NB4 (cell line): ENCODE results near the gene PLA2G6.

Source experiments
- DNase-seq: peaks from one replicate; pipeline ENCODE4 v3.0.0; 2010; ENCODE audit warnings: low read depth
- H3K4me3 ChIP-seq: one replicate; pipeline ENCODE4 v1.5.1; 2011; ENCODE audit warnings: mild to moderate bottlenecking, low read depth, low read length, moderate library complexity
- MYC ChIP-seq: IDR thresholded peaks from 2 replicates; pipeline ENCODE4 v1.6.1; 2011; ENCODE audit warnings: low read depth, low read length
- POLR2A ChIP-seq: IDR thresholded peaks from 2 replicates; pipeline ENCODE4 v1.6.1; 2011; ENCODE audit warnings: mild to moderate bottlenecking; ENCODE audit not compliant: insufficient read length; ENCODE audit errors: extremely low read depth
- TF ChIP-seq, protein P1 (sequence below): IDR thresholded peaks from one replicate; pipeline ENCODE4 v1.5.1; 2012; ENCODE audit warnings: low read depth, low read length
- TF ChIP-seq, protein P2 (sequence below): IDR thresholded peaks from 2 replicates; pipeline ENCODE4 v1.6.1; 2011; ENCODE audit warnings: low read depth, low read length

The PLA2G6 gene

DNA sequence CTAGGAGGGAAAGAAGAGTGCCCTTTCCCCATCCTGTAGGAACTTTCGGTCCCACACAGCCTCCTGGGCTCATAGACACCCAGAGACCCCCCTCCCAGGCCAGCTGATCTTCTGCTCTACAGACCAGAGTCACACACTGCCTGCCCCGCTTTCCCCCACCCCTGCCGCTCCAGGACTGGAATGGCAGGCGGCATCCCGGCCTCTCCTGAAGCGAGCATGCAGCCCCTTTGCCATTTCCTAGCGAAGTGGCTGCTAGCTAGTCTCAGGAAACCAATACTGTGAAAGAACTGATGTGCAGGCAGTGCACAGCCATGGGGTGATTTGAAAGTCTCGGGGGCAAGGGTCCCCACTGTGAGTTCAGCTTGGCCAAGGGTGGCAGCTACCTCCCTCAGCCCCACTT lies 116.1 kb downstream of the PLA2G6 start:
- TF ChIP-seq, protein P1, sequence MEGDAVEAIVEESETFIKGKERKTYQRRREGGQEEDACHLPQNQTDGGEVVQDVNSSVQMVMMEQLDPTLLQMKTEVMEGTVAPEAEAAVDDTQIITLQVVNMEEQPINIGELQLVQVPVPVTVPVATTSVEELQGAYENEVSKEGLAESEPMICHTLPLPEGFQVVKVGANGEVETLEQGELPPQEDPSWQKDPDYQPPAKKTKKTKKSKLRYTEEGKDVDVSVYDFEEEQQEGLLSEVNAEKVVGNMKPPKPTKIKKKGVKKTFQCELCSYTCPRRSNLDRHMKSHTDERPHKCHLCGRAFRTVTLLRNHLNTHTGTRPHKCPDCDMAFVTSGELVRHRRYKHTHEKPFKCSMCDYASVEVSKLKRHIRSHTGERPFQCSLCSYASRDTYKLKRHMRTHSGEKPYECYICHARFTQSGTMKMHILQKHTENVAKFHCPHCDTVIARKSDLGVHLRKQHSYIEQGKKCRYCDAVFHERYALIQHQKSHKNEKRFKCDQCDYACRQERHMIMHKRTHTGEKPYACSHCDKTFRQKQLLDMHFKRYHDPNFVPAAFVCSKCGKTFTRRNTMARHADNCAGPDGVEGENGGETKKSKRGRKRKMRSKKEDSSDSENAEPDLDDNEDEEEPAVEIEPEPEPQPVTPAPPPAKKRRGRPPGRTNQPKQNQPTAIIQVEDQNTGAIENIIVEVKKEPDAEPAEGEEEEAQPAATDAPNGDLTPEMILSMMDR = no peak
- no peak for TF ChIP-seq POLR2A
- TF ChIP-seq, protein P2, sequence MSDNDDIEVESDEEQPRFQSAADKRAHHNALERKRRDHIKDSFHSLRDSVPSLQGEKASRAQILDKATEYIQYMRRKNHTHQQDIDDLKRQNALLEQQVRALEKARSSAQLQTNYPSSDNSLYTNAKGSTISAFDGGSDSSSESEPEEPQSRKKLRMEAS = no peak
- TF ChIP-seq MYC = no peak
- H3K4me3 ChIP-seq = no peak overlapping the region
- no peak for DNase-seq

DNA sequence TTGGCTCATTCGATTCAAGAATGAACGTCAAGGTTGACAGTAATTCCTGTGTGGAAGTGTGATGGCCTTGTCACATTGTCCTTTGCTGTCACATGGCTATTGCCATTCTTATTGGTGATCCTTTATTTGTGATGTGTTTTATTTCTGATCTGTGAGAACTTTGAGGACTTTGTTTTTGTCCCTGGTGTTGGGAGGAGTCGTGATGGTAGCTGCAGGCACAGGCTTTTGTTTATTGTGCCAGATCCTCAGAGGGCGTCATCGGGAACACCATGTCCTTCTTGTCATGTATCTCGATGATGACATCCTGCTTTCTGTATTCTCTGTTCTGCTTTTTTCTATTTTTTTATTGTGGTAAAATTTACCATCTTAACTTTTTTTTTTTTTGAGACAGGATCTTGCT lies 118.8 kb downstream of the PLA2G6 start:
- no peak for DNase-seq
- TF ChIP-seq MYC = no peak
- no peak for TF ChIP-seq POLR2A
- TF ChIP-seq, protein P2 = no peak
- TF ChIP-seq, protein P1 = no peak
- no peak overlapping the region for H3K4me3 ChIP-seq
